H1 (cell line): Measurements from ENCODE around the gene GRAP. TPM values are rescaled to one million over a fixed set of nuclear protein-coding genes. Genes with fewer than 3 reads are reported as not detected.

Experiments
- CTCF ChIA-PET: fragments of 300-600 bp; sonication (Branson Sonifier 250); formaldehyde crosslinking; loops from one replicate; lab custom pipeline; 2021; ENCODE audit not compliant: partially characterized antibody; lab: Charles Lee
- POLR2A ChIA-PET: fragments of 300-600 bp; sonication (Branson Sonifier 250); formaldehyde crosslinking; loops from one replicate; lab custom pipeline; 2021; ENCODE audit warnings: inconsistent platforms; ENCODE audit not compliant: partially characterized antibody; lab: Charles Lee
- DNase-seq, 2 experiments: peaks; one replicate each; pipeline versions ENCODE4 v3.0.0 to v3.0.0-alpha.2; 2010 to 2022; ENCODE audit warnings: low spot score in 2 of 2, low read depth in 1 of 2, mixed read lengths in 1 of 2
- FAIRE-seq: peaks from 2 replicates; lab custom pipeline; 2011; peaks lifted over from hg19 to GRCh38; lab: Jason Lieb, UNC
- H2AFZ ChIP-seq: 2 replicates; pipeline ENCODE4 v1.8.1; 2012; ENCODE audit warnings: low read length, inconsistent platforms
- H2AK5ac ChIP-seq: 2 replicates; pipeline ENCODE4 v1.6.1; 2013; ENCODE audit warnings: low read depth, low read length
- H2BK120ac ChIP-seq: replicated peaks from 2 replicates; pipeline ENCODE3; 2013; ENCODE audit warnings: low read depth, low read length, inconsistent platforms
- H2BK12ac ChIP-seq: 2 replicates; pipeline ENCODE4 v1.6.1; 2013; ENCODE audit warnings: low read depth, low read length
- H2BK15ac ChIP-seq: 2 replicates; pipeline ENCODE4 v1.6.1; 2013; ENCODE audit warnings: low read length
- H2BK20ac ChIP-seq: 2 replicates; pipeline ENCODE4 v1.6.1; 2013; ENCODE audit warnings: low read length
- H2BK5ac ChIP-seq: 2 replicates; pipeline ENCODE4 v1.6.1; 2013; ENCODE audit warnings: low read depth, low read length
- H3K14ac ChIP-seq: 2 replicates; pipeline ENCODE4 v1.6.1; 2013; ENCODE audit warnings: inconsistent platforms; ENCODE audit not compliant: insufficient read length
- H3K18ac ChIP-seq: 2 replicates; pipeline ENCODE4 v1.6.1; 2013; ENCODE audit warnings: low read length; ENCODE audit errors: extremely low read depth
- H3K23ac ChIP-seq: 2 replicates; pipeline ENCODE4 v1.6.1; 2013; ENCODE audit warnings: inconsistent platforms; ENCODE audit not compliant: insufficient read length
- H3K23me2 ChIP-seq: 2 replicates; pipeline ENCODE4 v1.6.1; 2013; ENCODE audit warnings: low read depth, low read length
- H3K27ac ChIP-seq: 2 replicates; pipeline ENCODE4 v1.6.1; 2011; ENCODE audit warnings: low read depth, low read length, inconsistent platforms
- H3K27me3 ChIP-seq, 4 experiments: replicated peaks in 1 of 4; 1 replicate in 1 of 4; 2 replicates in 3 of 4; pipeline versions ENCODE4 v1.6.1 to v1.8.1; 2011 to 2013; ENCODE audit warnings: low read length in 3 of 4, mild to moderate bottlenecking in 3 of 4, inconsistent platforms in 2 of 4, mixed read lengths in 2 of 4, moderate library complexity in 1 of 4; ENCODE audit not compliant: control insufficient read depth in 3 of 4, insufficient read depth in 3 of 4; ENCODE audit errors: extremely low read depth in 1 of 4
- H3K36me3 ChIP-seq, 4 experiments: 2 replicates each; pipeline versions ENCODE4 v1.6.1 to v1.8.1; 2011 to 2013; ENCODE audit warnings: mild to moderate bottlenecking in 4 of 4, low read length in 3 of 4, moderate library complexity in 2 of 4, control low read depth in 1 of 4, inconsistent platforms in 1 of 4; ENCODE audit not compliant: insufficient read depth in 4 of 4, control insufficient read depth in 2 of 4
- H3K4ac ChIP-seq: replicated peaks from 2 replicates; pipeline ENCODE3; 2013; ENCODE audit warnings: low read length, low read depth, mixed read lengths, inconsistent platforms; ENCODE audit not compliant: insufficient read length
- H3K4me1 ChIP-seq, 4 experiments: replicated peaks in 1 of 4; 1 replicate in 1 of 4; 2 replicates in 3 of 4; pipeline versions ENCODE4 v1.6.1 to v1.8.1; 2011 to 2013; ENCODE audit warnings: low read length in 3 of 4, inconsistent platforms in 2 of 4, mixed read lengths in 1 of 4; ENCODE audit not compliant: insufficient read depth in 4 of 4, control insufficient read depth in 3 of 4
- H3K4me2 ChIP-seq, 2 experiments: 2 replicates each; pipeline versions ENCODE4 v1.6.1 to v1.8.1; 2011 to 2013; ENCODE audit warnings: low read depth in 2 of 2, low read length in 2 of 2, control low read depth in 1 of 2, inconsistent platforms in 1 of 2, mild to moderate bottlenecking in 1 of 2; ENCODE audit not compliant: insufficient read depth in 1 of 2
- H3K4me3 ChIP-seq, 4 experiments: fragments of 200-600, 300-600 bp in 1 of 4; sonication (generic), shearing (Covaris generic), sonication (Bioruptor Twin) in 1 of 4; 2 replicates each; pipeline versions ENCODE4 v1.5.1 to v1.8.1; 2011 to 2016; ENCODE audit warnings: low read length in 4 of 4, low read depth in 3 of 4, control low read depth in 2 of 4, inconsistent platforms in 2 of 4, mild to moderate bottlenecking in 2 of 4, mixed read lengths in 1 of 4, moderate library complexity in 1 of 4; ENCODE audit not compliant: insufficient read depth in 2 of 4; ENCODE audit errors: extremely low read depth in 1 of 4
- H3K56ac ChIP-seq: replicated peaks from 2 replicates; pipeline ENCODE3; 2013; ENCODE audit warnings: low read depth, mild to moderate bottlenecking, mixed read lengths, low read length, inconsistent platforms; ENCODE audit not compliant: insufficient read length
- H3K79me1 ChIP-seq: 2 replicates; pipeline ENCODE4 v1.6.1; 2013; ENCODE audit warnings: low read depth, low read length, control low read depth
- H3K79me2 ChIP-seq, 2 experiments: 2 replicates each; pipeline versions ENCODE4 v1.6.1 to v1.8.1; 2012 to 2013; ENCODE audit warnings: low read length in 2 of 2, mild to moderate bottlenecking in 2 of 2, inconsistent platforms in 1 of 2; ENCODE audit not compliant: insufficient read depth in 2 of 2, control insufficient read depth in 1 of 2
- H3K9ac ChIP-seq, 4 experiments: replicated peaks in 1 of 4; 1 replicate in 1 of 4; 2 replicates in 3 of 4; pipeline versions ENCODE4 v1.6.1 to v1.8.1; 2011 to 2013; ENCODE audit warnings: low read depth in 3 of 4, low read length in 3 of 4, control low read depth in 2 of 4, mild to moderate bottlenecking in 2 of 4, moderate library complexity in 2 of 4, inconsistent platforms in 1 of 4; ENCODE audit errors: extremely low read depth in 1 of 4
- H3K9me3 ChIP-seq, 2 experiments: 2 replicates each; pipeline versions ENCODE4 v1.6.1 to v1.8.1; 2012 to 2013; ENCODE audit warnings: mild to moderate bottlenecking in 2 of 2, moderate library complexity in 2 of 2, control low read depth in 1 of 2, inconsistent platforms in 1 of 2, low read depth in 1 of 2, low read length in 1 of 2, mixed read lengths in 1 of 2; ENCODE audit not compliant: insufficient read depth in 2 of 2
- H4K20me1 ChIP-seq, 2 experiments: replicated peaks in 1 of 2; 2 replicates each; pipeline versions ENCODE3 to v1.8.1; 2011 to 2013; ENCODE audit warnings: inconsistent platforms in 2 of 2, low read length in 2 of 2, mild to moderate bottlenecking in 1 of 2; ENCODE audit not compliant: insufficient read depth in 2 of 2, control insufficient read depth in 1 of 2
- H4K5ac ChIP-seq: 2 replicates; pipeline ENCODE4 v1.6.1; 2013; ENCODE audit warnings: low read length, low read depth, mixed read lengths, inconsistent platforms; ENCODE audit not compliant: insufficient read length
- H4K8ac ChIP-seq: 2 replicates; pipeline ENCODE4 v1.8.0; 2013; ENCODE audit warnings: mild to moderate bottlenecking, moderate library complexity, low read length, inconsistent platforms; ENCODE audit not compliant: insufficient read depth; ENCODE audit errors: extremely low read depth
- H4K91ac ChIP-seq: replicated peaks from 2 replicates; pipeline ENCODE3; 2013; ENCODE audit warnings: low read length, mixed read lengths, inconsistent platforms; ENCODE audit not compliant: insufficient read length
- SP4 ChIP-seq: IDR thresholded peaks from 2 replicates; pipeline ENCODE4 v1.6.1; 2012; ENCODE audit warnings: low read length, inconsistent platforms
- WGBS, 2 experiments: shearing (Covaris generic) in 1 of 2; methylation state at CpG; one replicate each; pipeline versions ENCODE4 v1.1.6 to v1.1.7; 2013 to 2015; ENCODE audit warnings: low lambda C conversion rate in 2 of 2, mixed read lengths in 2 of 2, inconsistent platforms in 1 of 2, low coverage in 1 of 2, missing lambda C conversion rate in 1 of 2; ENCODE audit not compliant: insufficient replicate concordance in 2 of 2, insufficient coverage in 1 of 2, insufficient read length in 1 of 2; ENCODE audit errors: extremely low coverage in 1 of 2, missing lambda C conversion rate in 1 of 2; 5-methylcytosine and 5-hydroxymethylcytosine counted together
- polyA plus RNA-seq, 7 experiments: library from polyadenylated mRNA; depleted of rRNA in 3 of 7; stranded (reverse) in 5 of 7; unstranded in 2 of 7; fragments of >200 nt in 5 of 7; fragments of 200-250 nt in 2 of 7; gene quantifications; 1 replicate in 5 of 7; 2 replicates in 1 of 7; 4 replicates in 1 of 7; pipeline versions ENCODE4 v1.2.1 to v1.2.3, GENCODE V29; 2011 to 2013; ENCODE audit warnings: missing spikeins in 2 of 7, mixed read lengths in 2 of 7
- total RNA-seq: library from RNA; stranded (reverse); fragmentation: NEBNext Ultra II Directional; extraction: Animal tissue kit (Norgen Biotek cat#: 25700); gene quantifications from 2 replicates; pipeline ENCODE4 v1.2.1, GENCODE V29; 2021

Gene GRAP
- total and polyA plus RNA-seq, 2 of the 8 experiments (the other 6 are each of a cell fraction or from before 2014, with no cell fraction given), result 0.18 to 0.24 TPM

DNA sequence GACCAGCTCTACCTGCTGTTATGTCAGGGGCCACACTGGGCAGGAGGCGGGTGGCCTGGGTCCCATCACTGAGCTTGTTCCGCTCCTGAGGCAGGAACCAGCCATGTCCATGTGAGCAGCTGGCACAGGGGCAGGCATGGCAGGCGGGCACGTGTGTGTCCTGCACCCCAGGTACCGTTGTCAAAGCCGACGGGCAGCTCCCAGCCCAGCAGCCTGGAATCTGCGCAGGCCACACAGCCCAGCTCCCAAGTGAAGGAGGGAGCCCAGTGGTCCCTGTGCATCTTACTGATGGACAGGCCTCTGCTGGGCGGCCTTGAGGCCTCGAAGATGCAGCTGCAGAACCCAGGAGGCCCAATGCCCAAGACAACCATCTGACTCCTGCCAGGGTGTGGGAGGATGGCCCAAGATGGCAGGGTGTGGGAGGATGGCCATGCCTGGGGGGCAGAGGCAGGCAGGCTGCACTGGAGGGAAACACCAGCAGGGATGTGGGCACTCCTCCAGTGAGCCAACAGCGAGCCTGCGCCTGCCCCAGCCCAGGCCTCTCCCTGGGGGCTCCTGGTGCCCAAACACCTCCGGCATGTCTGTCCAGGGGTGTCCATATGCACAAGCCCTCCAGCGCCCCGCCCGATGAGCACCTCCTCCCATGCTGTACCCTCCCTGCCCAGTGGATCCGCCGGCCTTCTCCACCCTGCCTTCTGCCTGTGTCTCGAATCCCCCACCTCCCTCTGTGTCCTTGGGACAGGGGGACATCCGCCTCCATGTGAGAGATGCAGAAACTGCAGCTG, 55.0 kb downstream of the GRAP start:
- Histone ChIP-seq H2BK20ac (no peak overlapping the region), H3K4me3 (no peak overlapping the region), H3K9ac (no peak overlapping the region), H2BK120ac (no peak overlapping the region), H2AFZ (no peak overlapping the region), H4K20me1 (peaks cover 14 to 37% of the 10 kb centered on the region in 2 experiments), H4K8ac (no peak overlapping the region), H2BK15ac (no peak overlapping the region), H2BK12ac (no peak overlapping the region), H3K4me1 (no peaks in the 10 kb centered on the region), H3K4me2 (no peak overlapping the region), H3K23ac (no peak overlapping the region), H3K27me3 (no peaks in the 10 kb centered on the region), H3K79me1 (peaks cover 24% of the 10 kb centered on the region), H2AK5ac (no peak overlapping the region), H3K27ac (no peak overlapping the region), H3K4ac (no peak overlapping the region), H3K36me3 (peaks cover 0 to 14% (median 9%) of the 10 kb centered on the region in 4 experiments; a peak in 6 of 8 replicates), H2BK5ac (peak overlapping the region; percentile 66; the same call in 1 of the 2 replicates), H3K9me3 (no peaks in the 10 kb centered on the region), H4K91ac (no peak overlapping the region), H3K14ac (no peak overlapping the region), H3K56ac (no peak overlapping the region), H3K18ac (no peak overlapping the region), H3K23me2 (no peaks in the 10 kb centered on the region), H3K79me2 (peaks cover 3 to 56% of the 10 kb centered on the region in 2 experiments; a peak in 3 of 4 replicates), H4K5ac (no peak overlapping the region)
- ChIA-PET POLR2A (interaction anchor here (0.9 to 3.0 kb wide), 2 partner anchors 9 to 11 kb away, joined by 3 to 21 read pairs; partner anchors contain the start of gene FAM83G), CTCF (interaction anchor here (0.8 to 1.5 kb wide), 5 partner anchors 9 to 31 kb away, joined by 3 to 4 read pairs (median 3); no protein-coding TSS in a partner anchor)
- WGBS, 2 experiments, result 89% methylated on average over 20 of the region's 20 CpGs; no CpG with 5 or more reads in 1 of the 2 experiments
- DNase-seq (no peak), FAIRE-seq (no peak)
- TF ChIP-seq SP4, result no peak
